ENCODE measurements around the gene HRH2.

HRH2 gene

GRCh38 chr5:175738602-175739133, 80.8 kb downstream of the HRH2 start:
- TF ChIP-seq, protein P1, sequence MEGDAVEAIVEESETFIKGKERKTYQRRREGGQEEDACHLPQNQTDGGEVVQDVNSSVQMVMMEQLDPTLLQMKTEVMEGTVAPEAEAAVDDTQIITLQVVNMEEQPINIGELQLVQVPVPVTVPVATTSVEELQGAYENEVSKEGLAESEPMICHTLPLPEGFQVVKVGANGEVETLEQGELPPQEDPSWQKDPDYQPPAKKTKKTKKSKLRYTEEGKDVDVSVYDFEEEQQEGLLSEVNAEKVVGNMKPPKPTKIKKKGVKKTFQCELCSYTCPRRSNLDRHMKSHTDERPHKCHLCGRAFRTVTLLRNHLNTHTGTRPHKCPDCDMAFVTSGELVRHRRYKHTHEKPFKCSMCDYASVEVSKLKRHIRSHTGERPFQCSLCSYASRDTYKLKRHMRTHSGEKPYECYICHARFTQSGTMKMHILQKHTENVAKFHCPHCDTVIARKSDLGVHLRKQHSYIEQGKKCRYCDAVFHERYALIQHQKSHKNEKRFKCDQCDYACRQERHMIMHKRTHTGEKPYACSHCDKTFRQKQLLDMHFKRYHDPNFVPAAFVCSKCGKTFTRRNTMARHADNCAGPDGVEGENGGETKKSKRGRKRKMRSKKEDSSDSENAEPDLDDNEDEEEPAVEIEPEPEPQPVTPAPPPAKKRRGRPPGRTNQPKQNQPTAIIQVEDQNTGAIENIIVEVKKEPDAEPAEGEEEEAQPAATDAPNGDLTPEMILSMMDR (IDR thresholded peaks at IDR 0.05; ENCODE audit: insufficient read depth, low read length, poor library complexity, severe bottlenecking), result no peak
- H3K4me3 ChIP-seq (replicated peaks; ENCODE audit: low read depth, low read length), result no peak overlapping the region
- peaks cover 2% of the 10 kb centered on the region; the same call in 1 of the 2 replicates for H3K27me3 ChIP-seq (replicated peaks; ENCODE audit: control insufficient read depth, insufficient read depth, low read length)
- DNase-seq (ENCODE audit: extremely low read depth, insufficient read length), result no peak
- H3K36me3 ChIP-seq (ENCODE audit: control insufficient read depth, insufficient read depth, low read length), result no peaks in the 10 kb centered on the region

DNA sequence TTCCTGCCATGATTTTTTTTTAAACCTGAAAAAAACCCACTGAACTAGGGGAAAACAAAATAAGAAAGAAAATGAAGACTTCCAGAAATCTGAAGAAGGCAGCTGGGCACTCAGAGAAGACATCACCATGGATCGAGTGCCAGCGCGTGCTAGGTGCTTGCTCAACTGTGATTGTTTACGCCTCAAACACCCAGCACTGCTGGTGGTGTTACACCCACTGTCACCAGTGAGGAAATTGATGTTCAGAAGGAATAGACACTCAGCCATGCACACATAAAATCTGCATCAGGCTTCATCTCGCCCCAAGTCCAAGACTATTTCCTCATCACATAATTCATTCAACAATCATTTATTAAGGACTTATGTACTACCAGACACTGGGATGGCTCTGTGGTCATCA, 82.1 kb downstream of the HRH2 start:
- H3K4me3 ChIP-seq (replicated peaks; ENCODE audit: low read depth, low read length), result no peak overlapping the region

DNA sequence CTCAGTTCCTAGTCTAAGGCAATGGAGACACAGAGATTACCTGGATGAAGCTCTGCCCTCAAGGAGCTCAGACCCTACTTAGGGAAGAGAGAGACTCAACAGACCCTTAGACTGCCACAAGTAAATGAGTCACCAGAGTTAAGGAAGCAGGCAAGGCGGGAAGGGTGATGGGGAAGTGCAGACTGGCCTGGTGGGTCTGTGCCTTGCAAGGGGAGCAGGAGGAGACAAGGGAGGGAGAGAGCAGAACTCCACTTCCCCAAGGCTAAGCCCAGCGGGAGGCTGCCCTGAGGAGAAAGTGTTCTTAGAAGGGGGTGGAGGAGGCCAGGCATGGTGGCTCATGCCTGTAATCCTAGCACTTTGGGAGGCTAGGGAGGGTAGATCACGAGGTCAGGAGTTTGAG, 83.7 kb downstream of the HRH2 start:
- Histone ChIP-seq H3K27me3 (replicated peaks; ENCODE audit: control insufficient read depth, insufficient read depth, low read length) (peaks cover 2% of the 10 kb centered on the region; the same call in 1 of the 2 replicates), H3K4me3 (replicated peaks; ENCODE audit: low read depth, low read length) (no peak overlapping the region), H3K36me3 (ENCODE audit: control insufficient read depth, insufficient read depth, low read length) (no peaks in the 10 kb centered on the region)
- TF ChIP-seq, protein P1 (IDR thresholded peaks at IDR 0.05; ENCODE audit: insufficient read depth, low read length, poor library complexity, severe bottlenecking), result no peak
- DNase-seq (ENCODE audit: extremely low read depth, insufficient read length), result no peak

More for the DNA sequence above, 82.1 kb downstream of the HRH2 start:
- TF ChIP-seq, protein P1 (IDR thresholded peaks at IDR 0.05; ENCODE audit: insufficient read depth, low read length, poor library complexity, severe bottlenecking), result no peak
- no peak for DNase-seq (ENCODE audit: extremely low read depth, insufficient read length)
- H3K36me3 ChIP-seq (ENCODE audit: control insufficient read depth, insufficient read depth, low read length), result no peaks in the 10 kb centered on the region
- peaks cover 2% of the 10 kb centered on the region; the same call in 1 of the 2 replicates for H3K27me3 ChIP-seq (replicated peaks; ENCODE audit: control insufficient read depth, insufficient read depth, low read length)

DNA sequence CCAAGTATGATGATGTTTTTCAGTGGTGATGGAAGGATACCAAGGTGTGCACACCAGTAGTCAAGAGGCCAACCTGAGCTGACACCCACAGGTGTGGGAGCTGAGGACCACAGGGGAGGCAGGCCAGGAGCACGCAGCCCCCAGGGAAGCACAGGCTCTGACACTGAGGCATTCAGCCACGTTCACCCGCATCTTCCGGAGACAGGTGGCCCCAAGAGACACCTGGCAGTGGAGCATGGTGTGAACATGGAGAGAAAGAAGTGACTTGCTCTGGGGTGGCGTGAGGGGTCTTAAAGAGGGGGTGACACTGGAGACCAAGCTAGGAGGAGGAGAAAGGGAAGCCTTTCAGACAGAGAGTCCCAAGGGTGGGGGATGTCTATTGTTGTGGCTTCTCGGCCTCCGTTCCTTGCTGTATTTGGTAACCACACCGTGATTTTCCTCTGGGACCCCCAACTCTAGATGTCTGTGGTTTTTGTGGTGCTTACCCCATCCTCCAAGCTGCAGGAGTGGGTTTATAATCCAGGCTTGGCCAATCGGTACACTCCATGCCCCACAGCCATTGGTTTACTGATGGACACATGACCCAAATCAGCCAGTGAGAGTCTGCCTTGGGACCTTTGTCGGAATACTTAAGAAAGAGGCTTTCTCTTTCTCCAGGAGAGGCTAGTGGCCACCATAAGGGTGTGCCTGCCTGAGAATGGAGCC, 84.6 kb downstream of the HRH2 start:
- TF ChIP-seq, protein P1 (IDR thresholded peaks at IDR 0.05; ENCODE audit: insufficient read depth, low read length, poor library complexity, severe bottlenecking), result no peak
- DNase-seq (ENCODE audit: extremely low read depth, insufficient read length), result no peak
- Histone ChIP-seq H3K27me3 (replicated peaks; ENCODE audit: control insufficient read depth, insufficient read depth, low read length) (peaks cover 2% of the 10 kb centered on the region; the same call in 1 of the 2 replicates), H3K4me3 (replicated peaks; ENCODE audit: low read depth, low read length) (no peak overlapping the region), H3K36me3 (ENCODE audit: control insufficient read depth, insufficient read depth, low read length) (no peaks in the 10 kb centered on the region)

DNA sequence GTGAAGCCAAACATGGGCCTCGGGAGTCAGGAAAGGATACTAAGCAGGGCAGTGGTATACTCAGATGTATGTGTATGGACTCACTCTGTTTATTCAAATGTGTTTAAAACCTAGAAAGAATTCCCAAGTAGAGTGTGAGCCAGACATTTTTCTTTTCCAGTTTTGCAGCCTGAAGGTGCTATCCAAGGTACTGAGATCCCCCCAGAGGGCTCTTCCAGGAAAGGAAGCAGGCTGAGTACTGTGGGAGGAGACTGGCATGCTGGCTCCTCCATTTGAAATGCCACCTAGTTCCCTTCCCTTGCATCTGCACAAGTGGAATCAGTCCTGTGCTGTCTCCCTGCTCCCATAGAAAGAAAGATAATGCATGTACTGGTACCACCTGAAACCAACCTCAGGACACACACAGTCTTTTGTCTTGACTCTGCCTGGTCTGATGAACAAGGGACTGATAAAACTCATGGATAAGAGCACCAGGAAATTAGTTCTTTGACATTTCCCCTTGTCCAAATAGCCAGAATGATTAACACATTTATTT, 85.9 kb downstream of the HRH2 start:
- no peak overlapping the region for H3K4me3 ChIP-seq (replicated peaks; ENCODE audit: low read depth, low read length)
- no peaks in the 10 kb centered on the region for H3K36me3 ChIP-seq (ENCODE audit: control insufficient read depth, insufficient read depth, low read length)
- TF ChIP-seq, protein P1 (IDR thresholded peaks at IDR 0.05; ENCODE audit: insufficient read depth, low read length, poor library complexity, severe bottlenecking), result no peak
- H3K27me3 ChIP-seq (replicated peaks; ENCODE audit: control insufficient read depth, insufficient read depth, low read length), result peaks cover 2% of the 10 kb centered on the region; the same call in 1 of the 2 replicates
- no peak for DNase-seq (ENCODE audit: extremely low read depth, insufficient read length)

Measured in GM06990 (cell line).